CD4-positive, alpha-beta memory T cell (primary cell): ENCODE measurements around the gene CEACAM19. TPM values are rescaled to one million over a fixed set of nuclear protein-coding genes. Genes with fewer than 3 reads are reported as not detected.

ENCODE experiments used
- CTCF ChIA-PET: fragments of 350-600 bp; sonication (Branson Sonifier 250); formaldehyde crosslinking; loops from one replicate; lab custom pipeline; 2021; ENCODE audit warnings: inconsistent platforms; ENCODE audit not compliant: partially characterized antibody; lab: Charles Lee
- POLR2A ChIA-PET: fragments of 350-600 bp; sonication (Branson Sonifier 250); formaldehyde crosslinking; loops from one replicate; lab custom pipeline; 2021; ENCODE audit not compliant: partially characterized antibody; lab: Charles Lee
- DNase-seq, 5 donors: peaks; one replicate each; pipeline versions ENCODE4 v3.0.0 to v3.0.0-alpha.2; 2020 to 2022; ENCODE audit warnings: mixed read lengths in 1 of 5
- H3K27ac ChIP-seq: one replicate; pipeline ENCODE4 v1.7.0; 2013; ENCODE audit warnings: low read depth, low read length
- H3K27me3 ChIP-seq: 2 replicates; pipeline ENCODE4 v1.7.0; 2013; ENCODE audit warnings: mild to moderate bottlenecking, low read length, moderate library complexity; ENCODE audit not compliant: insufficient read depth
- H3K36me3 ChIP-seq: 2 replicates; pipeline ENCODE4 v1.7.0; 2013; ENCODE audit warnings: mild to moderate bottlenecking, low read length, moderate library complexity; ENCODE audit not compliant: insufficient read depth
- H3K4me1 ChIP-seq: 2 replicates; pipeline ENCODE4 v1.7.0; 2013; ENCODE audit warnings: mild to moderate bottlenecking, low read length, moderate library complexity; ENCODE audit not compliant: insufficient read depth
- H3K4me3 ChIP-seq, 2 donors: one replicate each; pipeline ENCODE4 v1.7.0; 2013; ENCODE audit warnings: low read length in 2 of 2, mild to moderate bottlenecking in 1 of 2
- H3K9me3 ChIP-seq, 2 donors: one replicate each; pipeline ENCODE4 v1.7.0; 2013; ENCODE audit warnings: low read length in 2 of 2, control low read depth in 1 of 2; ENCODE audit not compliant: control insufficient read depth in 1 of 2
- H3K27ac Mint-ChIP-seq, 7 donors: one replicate each; pipeline ENCODE4 v1.8.0; 2020 to 2021; ENCODE audit warnings: mixed read lengths in 7 of 7, mild to moderate bottlenecking in 6 of 7, inconsistent platforms in 3 of 7, moderate library complexity in 3 of 7
- H3K27me3 Mint-ChIP-seq, 2 donors: one replicate each; pipeline ENCODE4 v1.8.0; 2020 to 2021; ENCODE audit warnings: mixed read lengths in 2 of 2
- H3K36me3 Mint-ChIP-seq, 2 donors: one replicate each; pipeline ENCODE4 v1.8.0; 2020 to 2021; ENCODE audit warnings: mixed read lengths in 2 of 2, inconsistent platforms in 1 of 2, mild to moderate bottlenecking in 1 of 2
- H3K4me1 Mint-ChIP-seq, 4 donors: one replicate each; pipeline ENCODE4 v1.8.0; 2020 to 2021; ENCODE audit warnings: mixed read lengths in 4 of 4, mild to moderate bottlenecking in 1 of 4
- H3K4me3 Mint-ChIP-seq, 8 donors: one replicate each; pipeline ENCODE4 v1.8.0; 2020 to 2021; ENCODE audit warnings: mixed read lengths in 8 of 8, mild to moderate bottlenecking in 7 of 8, moderate library complexity in 6 of 8, inconsistent platforms in 3 of 8
- H3K9me3 Mint-ChIP-seq, 8 donors: one replicate each; pipeline ENCODE4 v1.8.0; 2020 to 2021; ENCODE audit warnings: mixed read lengths in 8 of 8, mild to moderate bottlenecking in 5 of 8, inconsistent platforms in 3 of 8, moderate library complexity in 1 of 8
- intact Hi-C: fragments of 100-400 bp; cut with micrococcal nuclease; formaldehyde crosslinking; loops from one replicate; pipeline ENCODE4 v1.15.1; 2023
- polyA plus RNA-seq, 2 donors: library from polyadenylated mRNA; unstranded; fragments of 300-500 nt; fragmentation: Illumina TruSeq; gene quantifications; one replicate each; pipeline ENCODE4 v1.2.3, GENCODE V29; 2021
- total RNA-seq, 2 experiments: library from RNA; stranded (reverse); gene quantifications; one replicate each; pipeline ENCODE4 v1.2.3, GENCODE V29; 2021

The CEACAM19 gene
- total and polyA plus RNA-seq, 4 experiments from 2014 or later: 1.3 to 1.4 TPM; not detected in 2

- H3K4me3 ChIP-seq: no peak overlapping the region
- H3K27ac ChIP-seq: no peak overlapping the region
- Mint-ChIP-seq H3K27ac (peak overlapping the region in 3 of 7 donors; percentile 26 to 49 (median 48)), H3K36me3 (no peaks in the 10 kb centered on the region), H3K4me1 (peaks cover 7 to 13% (median 10%) of the 10 kb centered on the region in 4 donors), H3K27me3 (peaks cover 9 to 23% of the 10 kb centered on the region in 2 donors), H3K4me3 (no peak overlapping the region), H3K9me3 (no peaks in the 10 kb centered on the region)
- no peaks in the 10 kb centered on the region for H3K4me1 ChIP-seq
- no peaks in the 10 kb centered on the region for H3K9me3 ChIP-seq
- CTCF ChIA-PET: no interaction called here
- H3K27me3 ChIP-seq: no peaks in the 10 kb centered on the region
- intact Hi-C loops: loop anchor here (5.0 kb wide), 1 partner anchor 652 kb away; no protein-coding TSS in a partner anchor
- POLR2A ChIA-PET: no interaction called here
- no peak for DNase-seq
- H3K36me3 ChIP-seq: no peaks in the 10 kb centered on the region
These were observed 13.9 kb downstream of the CEACAM19 start for GRCh38 chr19:44684892-44685863.

- Histone ChIP-seq H3K4me3 (no peak overlapping the region), H3K9me3 (no peaks in the 10 kb centered on the region), H3K27me3 (no peaks in the 10 kb centered on the region), H3K4me1 (no peaks in the 10 kb centered on the region), H3K27ac (no peak overlapping the region), H3K36me3 (no peaks in the 10 kb centered on the region)
- Mint-ChIP-seq H3K27me3 (peaks cover 9 to 20% of the 10 kb centered on the region in 2 donors), H3K27ac (no peak overlapping the region), H3K4me3 (no peak overlapping the region), H3K9me3 (no peaks in the 10 kb centered on the region), H3K36me3 (no peaks in the 10 kb centered on the region), H3K4me1 (peaks cover 7 to 13% (median 10%) of the 10 kb centered on the region in 4 donors)
- ChIA-PET POLR2A (no interaction called here), CTCF (no interaction called here)
- intact Hi-C loops: loop anchor here (5.0 kb wide), 1 partner anchor 651 kb away; no protein-coding TSS in a partner anchor
- DNase-seq: no peak
These were observed 14.6 kb downstream of the CEACAM19 start for GRCh38 chr19:44685877-44686276.

- H3K4me1 Mint-ChIP-seq: peaks cover 9 to 17% (median 13%) of the 10 kb centered on the region in 4 donors
- intact Hi-C loops: loop anchor here (5.0 kb wide), 1 partner anchor 650 kb away; no protein-coding TSS in a partner anchor
- Histone ChIP-seq H3K4me3 (no peak overlapping the region), H3K27ac (no peak overlapping the region), H3K36me3 (no peaks in the 10 kb centered on the region), H3K9me3 (no peaks in the 10 kb centered on the region), H3K27me3 (no peaks in the 10 kb centered on the region), H3K4me1 (peaks cover 6% of the 10 kb centered on the region)
- no peak for DNase-seq
- ChIA-PET CTCF (interaction anchor here (6.8 kb wide), 1 partner anchor 36 kb away, joined by 88 read pairs; no protein-coding TSS in a partner anchor), POLR2A (no interaction called here)
- H3K27me3 Mint-ChIP-seq: peaks cover 9 to 20% of the 10 kb centered on the region in 2 donors
- no peaks in the 10 kb centered on the region for H3K36me3 Mint-ChIP-seq
- no peaks in the 10 kb centered on the region for H3K9me3 Mint-ChIP-seq
- no peak overlapping the region for H3K4me3 Mint-ChIP-seq
- peak overlapping the region in 1 of 7 donors; percentile 12 for H3K27ac Mint-ChIP-seq
These were observed 15.6 kb downstream of the CEACAM19 start for GRCh38 chr19:44686896-44687295.

- no peaks in the 10 kb centered on the region for H3K27me3 ChIP-seq
- DNase-seq: no peak
- ChIA-PET POLR2A (no interaction called here), CTCF (interaction anchor here (0.8 to 6.8 kb wide), 5 partner anchors 31 to 102 kb away, joined by 3 to 88 read pairs (median 5); no protein-coding TSS in a partner anchor)
- H3K4me3 ChIP-seq: no peak overlapping the region
- peak overlapping the region in 1 of 7 donors; percentile 1 for H3K27ac Mint-ChIP-seq
- intact Hi-C loops: loop anchor here (2.0 to 5.0 kb wide), 2 partner anchors 371 to 649 kb away; no protein-coding TSS in a partner anchor
- H3K36me3 Mint-ChIP-seq: no peaks in the 10 kb centered on the region
- peaks cover 16% of the 10 kb centered on the region for H3K4me1 ChIP-seq
- H3K36me3 ChIP-seq: no peaks in the 10 kb centered on the region
- H3K4me3 Mint-ChIP-seq: no peak overlapping the region
- no peak overlapping the region for H3K27ac ChIP-seq
- H3K27me3 Mint-ChIP-seq: peaks cover 9 to 20% of the 10 kb centered on the region in 2 donors
- H3K9me3 Mint-ChIP-seq: no peaks in the 10 kb centered on the region
- H3K4me1 Mint-ChIP-seq: peaks cover 18 to 27% (median 23%) of the 10 kb centered on the region in 4 donors
- H3K9me3 ChIP-seq: no peaks in the 10 kb centered on the region
These were observed 16.6 kb downstream of the CEACAM19 start for GRCh38 chr19:44687888-44688287.

GRCh38 chr19:44689290-44690130 is 18.2 kb downstream of the CEACAM19 start:
- H3K9me3 Mint-ChIP-seq: no peaks in the 10 kb centered on the region
- no peak overlapping the region for H3K27ac ChIP-seq

GRCh38 chr19:44690131-44690440 is 18.8 kb downstream of the CEACAM19 start:
- no peak overlapping the region for H3K27ac ChIP-seq
- Mint-ChIP-seq H3K27ac (peak overlapping the region in 3 of 7 donors; percentile 3 to 75 (median 58)), H3K9me3 (no peaks in the 10 kb centered on the region), H3K4me3 (peak overlapping the region in 1 of 8 donors; percentile 3), H3K27me3 (peaks cover 6 to 13% of the 10 kb centered on the region in 2 donors), H3K4me1 (peaks cover 18 to 34% (median 25%) of the 10 kb centered on the region in 4 donors), H3K36me3 (no peaks in the 10 kb centered on the region)
- CTCF ChIA-PET: interaction anchor here (0.9 to 6.8 kb wide), 14 partner anchors 8 to 262 kb away, joined by 3 to 88 read pairs (median 4); no protein-coding TSS in a partner anchor
- H3K4me3 ChIP-seq: no peak overlapping the region
- no peaks in the 10 kb centered on the region for H3K36me3 ChIP-seq
- DNase-seq: no peak
- no peaks in the 10 kb centered on the region for H3K9me3 ChIP-seq
- intact Hi-C loops: loop anchor here (10.0 kb wide), 1 partner anchor 265 kb away; the partner anchor contains the start of gene CLPTM1
- H3K27me3 ChIP-seq: no peaks in the 10 kb centered on the region
- POLR2A ChIA-PET: interaction anchor here (1.2 to 1.8 kb wide), 3 partner anchors 32 to 80 kb away, joined by 3 to 9 read pairs (median 7); no protein-coding TSS in a partner anchor
- peaks cover 22% of the 10 kb centered on the region for H3K4me1 ChIP-seq

More at GRCh38 chr19:44689290-44690130, 18.2 kb downstream of the CEACAM19 start:
- peak; percentile 66 to 71 (median 68) for DNase-seq
- CTCF ChIA-PET: interaction anchor here (0.9 to 6.8 kb wide), 15 partner anchors 20 to 263 kb away, joined by 3 to 88 read pairs (median 4); no protein-coding TSS in a partner anchor
- Histone ChIP-seq H3K4me1 (peaks cover 22% of the 10 kb centered on the region), H3K4me3 (no peak overlapping the region), H3K36me3 (no peaks in the 10 kb centered on the region), H3K27me3 (no peaks in the 10 kb centered on the region), H3K9me3 (no peaks in the 10 kb centered on the region)
- Mint-ChIP-seq H3K4me3 (no peak overlapping the region), H3K27me3 (peaks cover 8 to 16% of the 10 kb centered on the region in 2 donors), H3K36me3 (no peaks in the 10 kb centered on the region), H3K4me1 (peaks cover 20 to 34% (median 26%) of the 10 kb centered on the region in 4 donors), H3K27ac (peak overlapping the region in 6 of 7 donors; percentile 23 to 80 (median 60))
- intact Hi-C loops: loop anchor here (1.0 to 10.0 kb wide), 6 partner anchors 35 to 648 kb away; partner anchors contain the start of gene CLPTM1
- POLR2A ChIA-PET: interaction anchor here (1.2 to 1.8 kb wide), 3 partner anchors 33 to 81 kb away, joined by 3 to 9 read pairs (median 7); no protein-coding TSS in a partner anchor
